ENCODE data around the gene KANSL1.

- TF ChIP-seq CTCF (IDR thresholded peaks at IDR 0.05): no peak
- TF ChIP-seq EP300 (IDR thresholded peaks at IDR 0.05; ENCODE audit: borderline replicate concordance in 1 of 2, low read depth in 1 of 2, low read length in 1 of 2): no peak
- TF ChIP-seq USF1 (IDR thresholded peaks at IDR 0.05; ENCODE audit: borderline replicate concordance, low read depth): no peak
- TF ChIP-seq ZBTB33 (IDR thresholded peaks at IDR 0.05; ENCODE audit: borderline replicate concordance, low read depth): no peak
- peak; percentile 78 for TF ChIP-seq POLR2AphosphoS5 (IDR thresholded peaks at IDR 0.05; ENCODE audit: low read depth, low read length)
- no peak for TF ChIP-seq YY1 (IDR thresholded peaks at IDR 0.05; ENCODE audit: low read depth)
- no peak for TF ChIP-seq REST (IDR thresholded peaks at IDR 0.05; ENCODE audit: low read depth, low read length)
- no peak for TF ChIP-seq TAF1 (IDR thresholded peaks at IDR 0.05; ENCODE audit: borderline replicate concordance, low read depth, low read length)
- no peak for TF ChIP-seq SMC3 (IDR thresholded peaks at IDR 0.05; ENCODE audit: low read depth, low read length)
- TF ChIP-seq RFX5 (IDR thresholded peaks at IDR 0.05; ENCODE audit: low read length): no peak
- no peak for TF ChIP-seq SIN3A (IDR thresholded peaks at IDR 0.05; ENCODE audit: borderline replicate concordance, low read depth, low read length)
- no peak for TF ChIP-seq RAD21 (IDR thresholded peaks at IDR 0.05; ENCODE audit: low read length)
- TF ChIP-seq MAX (IDR thresholded peaks at IDR 0.05; ENCODE audit: low read depth): no peak
- TF ChIP-seq NRF1 (IDR thresholded peaks at IDR 0.05; ENCODE audit: low read depth, low read length): no peak
Measured at GRCh38 chr17:46072998-46073397, 120.2 kb downstream of the KANSL1 start.
